ENCODE measurements around the gene SHOX. TPM values are rescaled to one million over a fixed set of nuclear protein-coding genes. Genes with fewer than 3 reads are reported as not detected.

The SHOX gene
- polyA plus RNA-seq, 1 of the 3 experiments (the other 2 are of a cell fraction) = not detected

GRCh38 chrX:700936-701335 is 70.3 kb downstream of the SHOX start:
- H4K20me1 ChIP-seq (ENCODE audit: insufficient read depth) = no peaks in the 10 kb centered on the region
- H3K9me2 ChIP-seq = no peaks in the 10 kb centered on the region
- no peaks in the 10 kb centered on the region for H3K4me1 ChIP-seq (ENCODE audit: control insufficient read depth in 1 of 2, insufficient read depth in 2 of 2, low read depth in 1 of 2, low read length in 1 of 2)
- CTCF ChIA-PET = no interaction called here
- no peak overlapping the region for H3K27ac ChIP-seq (ENCODE audit: low read depth in 2 of 2, low read length in 1 of 2)
- DNase-seq = no peak
- POLR2A ChIA-PET = no interaction called here
- no peaks in the 10 kb centered on the region for H3K27me3 ChIP-seq (ENCODE audit: insufficient read depth)
- H3K4me2 ChIP-seq = no peak overlapping the region
- no peaks in the 10 kb centered on the region for H3K9me3 ChIP-seq
- no peaks in the 10 kb centered on the region for H3K36me3 ChIP-seq (replicated peaks in 1 of 2; ENCODE audit: control insufficient read depth in 1 of 2, insufficient read depth in 2 of 2, low read length in 1 of 2)
- no peak overlapping the region for H3K9ac ChIP-seq
- H3K4me3 ChIP-seq (ENCODE audit: low read depth in 2 of 2, low read length in 1 of 2) = no peak overlapping the region
- H3F3A ChIP-seq (replicated peaks; ENCODE audit: insufficient read depth) = no peaks in the 10 kb centered on the region
- H2AFZ ChIP-seq (ENCODE audit: low read depth) = no peak overlapping the region
- TF ChIP-seq NRF1 (IDR thresholded peaks at IDR 0.05; ENCODE audit: low read depth, low read length) (no peak), RAD21 (IDR thresholded peaks at IDR 0.05; ENCODE audit: low read length) (no peak), CTCF (IDR thresholded peaks at IDR 0.05) (no peak), ELF1 (IDR thresholded peaks at IDR 0.05) (no peak), GATA2 (CRISPR knock-in tag; IDR thresholded peaks at IDR 0.05) (no peak), USF1 (IDR thresholded peaks at IDR 0.05; ENCODE audit: borderline replicate concordance, low read depth) (no peak), ZBTB33 (IDR thresholded peaks at IDR 0.05; ENCODE audit: borderline replicate concordance, low read depth) (no peak), MXI1 (IDR thresholded peaks at IDR 0.05; ENCODE audit: low read depth, low read length) (no peak), TCF12 (IDR thresholded peaks at IDR 0.05) (no peak), YY1 (IDR thresholded peaks at IDR 0.05; ENCODE audit: low read depth) (no peak), RCOR1 (IDR thresholded peaks at IDR 0.05; ENCODE audit: low read length) (no peak), FOXJ3 (CRISPR knock-in tag; IDR thresholded peaks at IDR 0.05) (no peak), EP300 (IDR thresholded peaks at IDR 0.05; ENCODE audit: borderline replicate concordance in 1 of 2, low read depth in 1 of 2, low read length in 1 of 2) (no peak), MAX (IDR thresholded peaks at IDR 0.05; ENCODE audit: low read depth) (no peak), RXRA (IDR thresholded peaks at IDR 0.05; ENCODE audit: borderline replicate concordance, low read depth) (no peak), FOXM1 (IDR thresholded peaks at IDR 0.05; ENCODE audit: low read depth) (no peak), USF2 (IDR thresholded peaks at IDR 0.05; ENCODE audit: borderline replicate concordance, low read depth, low read length) (no peak)
- no peaks in the 10 kb centered on the region for H3K79me2 ChIP-seq (ENCODE audit: insufficient read depth)
- 2% methylated on average over 6 of the region's 6 CpGs for WGBS (ENCODE audit: low lambda C conversion rate)

All from SK-N-SH (cell line).